ENCODE data around the gene CDH16. TPM values are rescaled to one million over a fixed set of nuclear protein-coding genes. Genes with fewer than 3 reads are reported as not detected.

Gene CDH16
- total and polyA plus RNA-seq, 7 donors = 0.53 to 3.3 (median 0.75) TPM; not detected in 2

DNA sequence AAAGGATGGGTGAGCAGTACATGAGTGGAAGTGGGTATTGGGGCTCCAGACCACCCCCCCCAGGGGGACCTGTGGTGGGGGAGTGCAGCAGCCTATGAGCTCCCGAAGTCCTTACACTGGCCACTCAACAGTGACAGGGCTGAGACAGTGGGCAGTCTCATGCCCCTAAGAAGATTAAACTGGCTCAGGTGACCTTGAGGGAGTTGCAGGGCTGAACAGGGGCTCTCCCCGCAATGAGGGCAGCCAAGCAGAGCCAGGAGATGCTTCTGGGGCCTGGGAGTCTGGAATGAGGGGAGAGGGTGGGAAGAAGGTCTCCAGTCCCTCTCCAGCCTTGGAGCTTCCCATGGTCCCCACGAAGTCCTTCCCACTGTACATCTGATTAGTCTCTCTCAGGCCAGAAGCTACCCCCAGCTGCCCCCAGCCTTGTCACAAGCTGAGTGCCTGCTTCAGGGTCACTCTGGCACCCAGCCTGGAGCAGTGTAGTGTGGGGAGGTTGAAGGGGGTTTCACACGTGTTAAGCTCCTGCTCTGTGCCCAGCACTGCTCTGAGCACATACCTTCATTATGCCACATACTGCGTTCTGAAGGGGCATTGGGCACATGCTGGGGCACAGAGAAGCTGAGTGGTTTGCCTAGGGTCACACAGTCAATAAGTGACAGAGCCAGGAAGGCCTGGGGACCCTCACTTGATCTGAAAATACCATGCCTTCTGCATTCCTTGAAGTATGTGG lies 1.0 kb upstream of the CDH16 start:
- Histone ChIP-seq H3K9me3 (no peaks in the 10 kb centered on the region), H3K27me3 (ENCODE audit: insufficient read depth in 3 of 3, low read length in 2 of 3) (no peaks in the 10 kb centered on the region), H3K36me3 (ENCODE audit: insufficient read depth in 1 of 2, low read depth in 1 of 2) (peaks cover 0 to 28% of the 10 kb centered on the region in 2 donors), H3K4me1 (no peaks in the 10 kb centered on the region), H3K27ac (peak overlapping the region; percentile 77), H3K4me3 (no peak overlapping the region)
- ATAC-seq (peak; percentile 4 to 17 (median 6)), DNase-seq (peak in 1 of 2 donors; percentile 54)
- WGBS, 3 donors = 46 to 55% (median 47%) methylated on average over 5 of the region's 5 CpGs
- TF ChIP-seq, protein P1, sequence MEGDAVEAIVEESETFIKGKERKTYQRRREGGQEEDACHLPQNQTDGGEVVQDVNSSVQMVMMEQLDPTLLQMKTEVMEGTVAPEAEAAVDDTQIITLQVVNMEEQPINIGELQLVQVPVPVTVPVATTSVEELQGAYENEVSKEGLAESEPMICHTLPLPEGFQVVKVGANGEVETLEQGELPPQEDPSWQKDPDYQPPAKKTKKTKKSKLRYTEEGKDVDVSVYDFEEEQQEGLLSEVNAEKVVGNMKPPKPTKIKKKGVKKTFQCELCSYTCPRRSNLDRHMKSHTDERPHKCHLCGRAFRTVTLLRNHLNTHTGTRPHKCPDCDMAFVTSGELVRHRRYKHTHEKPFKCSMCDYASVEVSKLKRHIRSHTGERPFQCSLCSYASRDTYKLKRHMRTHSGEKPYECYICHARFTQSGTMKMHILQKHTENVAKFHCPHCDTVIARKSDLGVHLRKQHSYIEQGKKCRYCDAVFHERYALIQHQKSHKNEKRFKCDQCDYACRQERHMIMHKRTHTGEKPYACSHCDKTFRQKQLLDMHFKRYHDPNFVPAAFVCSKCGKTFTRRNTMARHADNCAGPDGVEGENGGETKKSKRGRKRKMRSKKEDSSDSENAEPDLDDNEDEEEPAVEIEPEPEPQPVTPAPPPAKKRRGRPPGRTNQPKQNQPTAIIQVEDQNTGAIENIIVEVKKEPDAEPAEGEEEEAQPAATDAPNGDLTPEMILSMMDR (IDR thresholded peaks at IDR 0.05) = no peak
- intact Hi-C loops (cut with DNase I) = loop anchor here in 1 of 2 donors (2.0 kb wide), 1 partner anchor 17 kb away; no protein-coding TSS in a partner anchor

DNA sequence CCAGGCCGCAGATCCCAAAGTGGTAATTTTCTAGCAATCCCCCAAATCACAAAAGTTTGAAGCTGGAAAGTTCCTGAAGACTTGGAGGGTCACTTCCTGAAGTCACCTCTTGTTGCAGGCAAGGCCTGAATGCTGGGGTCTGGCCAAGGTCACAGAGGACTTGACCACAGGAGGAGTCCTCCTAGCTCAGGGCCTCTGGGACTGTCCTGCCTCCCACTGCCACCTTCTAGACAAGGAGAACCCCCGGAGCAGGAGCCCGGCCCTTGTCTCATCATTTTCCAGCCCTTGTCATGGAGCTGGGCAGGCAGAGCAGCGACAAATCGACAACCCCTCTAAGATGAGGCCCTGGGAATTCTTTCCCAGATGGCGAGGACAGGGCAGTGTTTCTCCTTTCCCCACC lies 330 bp downstream of the CDH16 start:
- Histone ChIP-seq H3K4me1 (no peaks in the 10 kb centered on the region), H3K36me3 (ENCODE audit: insufficient read depth in 1 of 2, low read depth in 1 of 2) (peaks cover 0 to 14% of the 10 kb centered on the region in 2 donors), H3K27ac (no peak overlapping the region), H3K9me3 (no peaks in the 10 kb centered on the region), H3K27me3 (ENCODE audit: insufficient read depth in 3 of 3, low read length in 2 of 3) (no peaks in the 10 kb centered on the region), H3K4me3 (no peak overlapping the region)
- TF ChIP-seq, protein P1 (IDR thresholded peaks at IDR 0.05) = no peak
- ATAC-seq (no peak), DNase-seq (no peak)
- 90 to 94% (median 92%) methylated on average over 6 of the region's 6 CpGs for WGBS, 3 donors
- intact Hi-C loops (cut with DNase I) = loop anchor here in 1 of 2 donors (2.0 kb wide), 1 partner anchor 16 kb away; no protein-coding TSS in a partner anchor

DNA sequence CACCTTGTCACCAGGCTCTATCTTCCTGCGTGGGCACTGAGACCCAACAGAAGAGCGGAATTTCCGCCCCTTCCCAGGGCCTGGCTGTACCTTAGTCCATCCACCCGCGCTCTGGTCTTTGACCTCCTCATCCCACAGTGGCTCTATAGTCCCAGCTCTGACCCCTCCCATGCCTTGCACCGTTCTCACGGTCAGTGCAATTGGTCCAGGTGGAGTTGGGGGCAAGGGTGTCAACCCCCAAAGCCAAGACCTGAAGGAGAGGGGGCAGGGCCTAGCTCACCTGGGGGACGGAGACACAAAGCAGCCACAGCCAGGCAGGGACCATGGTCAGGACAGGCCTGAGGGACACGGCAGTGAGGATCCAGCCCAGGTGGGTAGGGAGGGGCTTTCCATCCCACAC lies 944 bp downstream of the CDH16 start:
- Histone ChIP-seq H3K36me3 (ENCODE audit: insufficient read depth in 1 of 2, low read depth in 1 of 2) (peaks cover 0 to 8% of the 10 kb centered on the region in 2 donors), H3K4me1 (no peaks in the 10 kb centered on the region), H3K9me3 (no peaks in the 10 kb centered on the region), H3K27ac (no peak overlapping the region), H3K27me3 (ENCODE audit: insufficient read depth in 3 of 3, low read length in 2 of 3) (no peaks in the 10 kb centered on the region), H3K4me3 (no peak overlapping the region)
- DNase-seq (no peak), ATAC-seq (no peak)
- WGBS, 3 donors = 89 to 90% (median 90%) methylated on average over 9 of the region's 9 CpGs
- intact Hi-C loops (cut with DNase I) = loop anchor here in 1 of 2 donors (2.0 kb wide), 1 partner anchor 15 kb away; no protein-coding TSS in a partner anchor
- TF ChIP-seq, protein P1 (IDR thresholded peaks at IDR 0.05) = no peak

- Histone ChIP-seq H3K27me3 (ENCODE audit: insufficient read depth in 3 of 3, low read length in 2 of 3) (no peaks in the 10 kb centered on the region), H3K27ac (no peak overlapping the region), H3K4me3 (no peak overlapping the region), H3K36me3 (ENCODE audit: insufficient read depth in 1 of 2, low read depth in 1 of 2) (no peaks in the 10 kb centered on the region), H3K4me1 (no peaks in the 10 kb centered on the region), H3K9me3 (no peaks in the 10 kb centered on the region)
- WGBS, 3 donors = 85 to 96% (median 90%) methylated on average over 6 of the region's 6 CpGs
- no peak for ATAC-seq
- no peak for DNase-seq
- TF ChIP-seq, protein P1 (IDR thresholded peaks at IDR 0.05) = no peak
- intact Hi-C loops (cut with DNase I) = no loop called here
These were observed 2.2 kb downstream of the CDH16 start for GRCh38 chr16:66916518-66916917.

Measured in psoas muscle (tissue), 8 donors.